PC-9 (cell line): ENCODE measurements around the gene POLR2J2. TPM values are rescaled to one million over a fixed set of nuclear protein-coding genes. Genes with fewer than 3 reads are reported as not detected.
"Not testable (repeated sequence)": the region's sequence is repeated elsewhere in the genome, so short reads cannot be mapped to it uniquely, and the experiment has no call there.

ENCODE experiments used
- BruUV-seq: library from RNA; stranded (reverse); fragments of 400-500 nt; replicated peaks from 2 replicates; lab custom pipeline; 2021; lab: Mats Ljungman, UMichigan
- CTCF ChIA-PET: fragments of 300-600 bp; sonication (Branson Sonifier 250); formaldehyde crosslinking; loops from one replicate; lab custom pipeline; 2022; ENCODE audit warnings: antibody characterized with exemption; lab: Charles Lee
- POLR2A ChIA-PET: fragments of 300-600 bp; sonication (Branson Sonifier 250); formaldehyde crosslinking; loops from one replicate; lab custom pipeline; 2022; ENCODE audit warnings: antibody characterized with exemption; ENCODE audit not compliant: unreplicated experiment; lab: Charles Lee
- DNase-seq, 2 experiments: peaks; one replicate each; pipeline versions ENCODE4 v3.0.0 to v3.0.0-alpha.2; 2015 to 2022; ENCODE audit warnings: mixed read lengths in 1 of 2
- H2AFZ ChIP-seq: fragments of 200-600 bp; sonication (generic); 2 replicates; pipeline ENCODE4 v1.8.1; 2017; ENCODE audit warnings: antibody characterized with exemption
- H3F3A ChIP-seq: fragments of 200-600 bp; sonication (generic); 2 replicates; pipeline ENCODE4 v1.8.1; 2017; ENCODE audit warnings: antibody characterized with exemption, mild to moderate bottlenecking, low read depth; ENCODE audit not compliant: insufficient read depth
- H3K27ac ChIP-seq: fragments of 200-600 bp; sonication (generic); 2 replicates; pipeline ENCODE4 v1.6.1; 2016; ENCODE audit warnings: mixed run types
- H3K27me3 ChIP-seq: fragments of 200-600 bp; sonication (generic); 2 replicates; pipeline ENCODE4 v1.6.1; 2016; ENCODE audit warnings: low read depth, mixed run types; ENCODE audit not compliant: insufficient read depth
- H3K36me3 ChIP-seq: fragments of 200-600 bp; sonication (generic); 2 replicates; pipeline ENCODE4 v1.6.1; 2016; ENCODE audit warnings: low read depth, mixed run types
- H3K4me1 ChIP-seq: fragments of 200-600 bp; sonication (generic); replicated peaks from 2 replicates; pipeline ENCODE4 v1.6.1; 2016; ENCODE audit warnings: mixed run types; ENCODE audit not compliant: insufficient read depth
- H3K4me2 ChIP-seq: fragments of 200-600 bp; sonication (generic); 2 replicates; pipeline ENCODE4 v1.6.1; 2017; ENCODE audit warnings: mixed run types
- H3K4me3 ChIP-seq: fragments of 200-600 bp; sonication (generic); 2 replicates; pipeline ENCODE4 v1.6.1; 2016; ENCODE audit warnings: mixed run types
- H3K79me2 ChIP-seq: fragments of 200-600 bp; sonication (generic); 2 replicates; pipeline ENCODE4 v1.6.1; 2017; ENCODE audit warnings: low read depth, mixed run types
- H3K9me2 ChIP-seq: fragments of 200-600 bp; sonication (generic); 2 replicates; pipeline ENCODE4 v1.8.1; 2017; ENCODE audit warnings: mild to moderate bottlenecking; ENCODE audit not compliant: insufficient read depth
- H3K9me3 ChIP-seq: fragments of 200-600 bp; sonication (generic); 2 replicates; pipeline ENCODE4 v1.8.1; 2016; ENCODE audit warnings: low read depth; ENCODE audit not compliant: insufficient read depth
- H4K20me1 ChIP-seq: fragments of 200-600 bp; sonication (generic); 2 replicates; pipeline ENCODE4 v1.8.1; 2017; ENCODE audit not compliant: insufficient read depth
- intact Hi-C: fragments of 100-400 bp; cut with micrococcal nuclease; formaldehyde crosslinking; loops from one replicate; pipeline ENCODE4 v1.10.0; 2022; ENCODE audit not compliant: unreplicated experiment
- total RNA-seq: library from RNA; stranded (reverse); gene quantifications from 2 replicates; pipeline ENCODE4 v1.2.3, GENCODE V29; 2021

The POLR2J2 gene
- total RNA-seq, 1 experiment from 2014 or later: 17.6 TPM

GRCh38 chr7:102638848-102639247, 32.6 kb downstream of the POLR2J2 start:
- H3K4me3 ChIP-seq, H4K20me1 ChIP-seq, H3K9me2 ChIP-seq, H3K4me2 ChIP-seq, DNase-seq, BruUV-seq, H3K27ac ChIP-seq, H2AFZ ChIP-seq, H3K36me3 ChIP-seq, H3K27me3 ChIP-seq, H3F3A ChIP-seq, H3K9me3 ChIP-seq, intact Hi-C loops, H3K4me1 ChIP-seq, H3K79me2 ChIP-seq, CTCF ChIA-PET, POLR2A ChIA-PET: not testable (repeated sequence)

GRCh38 chr7:102636956-102637355, 34.5 kb downstream of the POLR2J2 start:
- BruUV-seq, H3K36me3 ChIP-seq, H2AFZ ChIP-seq, DNase-seq, H3K27ac ChIP-seq, H3F3A ChIP-seq, H3K27me3 ChIP-seq, H3K79me2 ChIP-seq, H3K4me3 ChIP-seq, intact Hi-C loops, H4K20me1 ChIP-seq, H3K9me2 ChIP-seq, H3K4me2 ChIP-seq, H3K4me1 ChIP-seq, H3K9me3 ChIP-seq, CTCF ChIA-PET, POLR2A ChIA-PET: not testable (repeated sequence)

GRCh38 chr7:102635354-102635753, 36.1 kb downstream of the POLR2J2 start:
- intact Hi-C loops, CTCF ChIA-PET, H3K27me3 ChIP-seq, H3K4me3 ChIP-seq, H3F3A ChIP-seq, H2AFZ ChIP-seq, H3K36me3 ChIP-seq, H4K20me1 ChIP-seq, BruUV-seq, H3K9me3 ChIP-seq, H3K4me2 ChIP-seq, POLR2A ChIA-PET, H3K4me1 ChIP-seq, H3K79me2 ChIP-seq, DNase-seq, H3K27ac ChIP-seq, H3K9me2 ChIP-seq: not testable (repeated sequence)

- H2AFZ ChIP-seq, CTCF ChIA-PET, H3K4me2 ChIP-seq, BruUV-seq, H4K20me1 ChIP-seq, intact Hi-C loops, H3K79me2 ChIP-seq, H3K4me3 ChIP-seq, H3K27ac ChIP-seq, H3K4me1 ChIP-seq, DNase-seq, POLR2A ChIA-PET, H3F3A ChIP-seq, H3K36me3 ChIP-seq, H3K9me2 ChIP-seq, H3K9me3 ChIP-seq, H3K27me3 ChIP-seq: not testable (repeated sequence)
Observed at GRCh38 chr7:102634299-102634698, 37.2 kb downstream of the POLR2J2 start.

GRCh38 chr7:102630622-102631021, 40.8 kb downstream of the POLR2J2 start:
- H2AFZ ChIP-seq, H3K4me3 ChIP-seq, H3K79me2 ChIP-seq, DNase-seq, H4K20me1 ChIP-seq, H3K4me1 ChIP-seq, H3K4me2 ChIP-seq, H3K27ac ChIP-seq, BruUV-seq, H3K36me3 ChIP-seq, intact Hi-C loops, POLR2A ChIA-PET, H3K27me3 ChIP-seq, H3K9me2 ChIP-seq, H3F3A ChIP-seq, H3K9me3 ChIP-seq, CTCF ChIA-PET: not testable (repeated sequence)

GRCh38 chr7:102627271-102627904, 44.1 kb downstream of the POLR2J2 start:
- H2AFZ ChIP-seq, H4K20me1 ChIP-seq, H3K36me3 ChIP-seq, H3K4me2 ChIP-seq, H3K4me3 ChIP-seq, BruUV-seq, H3K27me3 ChIP-seq, H3K27ac ChIP-seq, CTCF ChIA-PET, H3K9me2 ChIP-seq, POLR2A ChIA-PET, intact Hi-C loops, H3F3A ChIP-seq, H3K9me3 ChIP-seq, DNase-seq, H3K4me1 ChIP-seq, H3K79me2 ChIP-seq: not testable (repeated sequence)

GRCh38 chr7:102618122-102618521, 53.3 kb downstream of the POLR2J2 start:
- intact Hi-C loops, DNase-seq, H3K27me3 ChIP-seq, H3K4me2 ChIP-seq, CTCF ChIA-PET, BruUV-seq, H3K4me3 ChIP-seq, H3K36me3 ChIP-seq, POLR2A ChIA-PET, H3K27ac ChIP-seq, H4K20me1 ChIP-seq, H2AFZ ChIP-seq, H3K79me2 ChIP-seq, H3K4me1 ChIP-seq, H3F3A ChIP-seq, H3K9me2 ChIP-seq, H3K9me3 ChIP-seq: not testable (repeated sequence)
